GM19463 (cell line): ENCODE data around the gene TMEM117.
"Not testable (repeated sequence)": the region's sequence is repeated elsewhere in the genome, so short reads cannot be mapped to it uniquely, and the experiment has no call there.

Experiments
- ATAC-seq: cut with Tn5 transposase; IDR thresholded peaks from one replicate; pipeline ENCODE4 v1.9.1; 2021; ENCODE audit warnings: mild to moderate bottlenecking, moderate library complexity; ENCODE audit not compliant: unreplicated experiment

Gene TMEM117

DNA sequence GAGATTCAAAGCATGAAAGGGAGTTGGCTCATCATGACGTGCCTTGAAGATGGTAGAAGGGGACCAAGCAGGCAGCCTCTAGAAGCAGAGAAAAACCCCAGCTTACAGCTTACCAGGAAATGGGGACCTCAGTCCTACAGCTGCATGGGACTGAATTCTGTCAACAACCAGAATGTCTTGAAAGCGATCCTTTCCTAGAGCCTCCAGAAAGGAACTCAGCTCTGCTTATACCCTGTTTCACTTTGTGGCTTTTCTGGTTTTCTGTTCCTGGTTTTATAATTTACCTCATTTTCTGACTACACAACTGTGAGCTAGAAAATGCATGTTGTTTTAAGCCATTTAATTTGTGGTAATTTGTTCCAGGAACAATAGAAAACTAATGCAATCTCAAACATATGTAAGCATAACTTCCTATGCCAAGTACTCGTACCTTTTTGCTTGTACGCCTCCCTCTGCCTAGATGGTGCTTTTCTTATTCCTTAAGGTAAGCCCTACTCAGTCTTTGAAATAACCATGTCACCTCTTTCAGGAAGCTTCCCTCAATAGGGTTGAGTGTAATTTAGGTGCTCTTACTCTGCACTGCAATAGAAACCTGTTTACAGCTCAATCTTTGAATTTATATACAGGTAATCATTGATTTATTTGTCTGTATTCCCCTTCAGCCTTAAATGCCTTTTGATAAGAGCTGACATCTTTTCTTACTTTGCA is 348.8 kb downstream of the TMEM117 start:
- peak; percentile 82 for ATAC-seq

DNA sequence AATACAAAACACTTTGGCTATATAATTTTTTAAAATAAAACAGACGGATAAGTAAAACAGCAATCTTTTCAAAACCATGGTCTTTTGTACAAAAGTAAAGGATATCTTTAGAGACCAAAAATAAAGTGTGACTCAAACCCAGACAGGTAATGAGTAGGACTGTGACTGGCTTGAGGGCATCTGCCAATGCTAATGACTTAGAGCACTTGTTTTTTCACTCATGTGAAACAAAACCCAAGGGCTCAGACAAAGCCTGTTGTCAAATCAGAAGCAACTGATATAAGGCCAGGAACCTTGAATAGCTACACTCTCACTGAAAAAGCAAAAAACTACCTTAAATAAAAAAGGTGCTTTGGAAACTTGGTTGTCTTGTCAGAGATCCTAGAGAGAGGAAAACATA is 357.4 kb downstream of the TMEM117 start:
- ATAC-seq, result peak; percentile 99

DNA sequence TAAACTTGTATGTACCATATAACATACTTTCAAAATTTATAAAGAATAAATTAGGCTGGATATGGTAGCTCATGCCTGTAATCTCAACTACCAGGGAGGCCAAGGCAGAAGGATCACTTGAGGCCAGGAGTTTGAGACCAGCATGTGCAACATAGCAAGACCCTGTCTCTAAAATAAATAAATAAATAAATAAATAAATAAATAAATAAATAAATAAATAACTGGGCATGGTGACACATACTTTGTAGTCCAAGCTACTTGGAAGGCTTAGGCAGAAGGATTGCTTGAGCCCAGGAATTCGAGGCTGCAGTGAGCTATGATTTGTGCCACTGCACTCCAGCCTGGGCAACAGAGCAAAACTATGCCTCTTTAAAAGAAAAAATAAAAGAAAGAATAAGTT is 359.8 kb downstream of the TMEM117 start:
- ATAC-seq, result not testable (repeated sequence)

DNA sequence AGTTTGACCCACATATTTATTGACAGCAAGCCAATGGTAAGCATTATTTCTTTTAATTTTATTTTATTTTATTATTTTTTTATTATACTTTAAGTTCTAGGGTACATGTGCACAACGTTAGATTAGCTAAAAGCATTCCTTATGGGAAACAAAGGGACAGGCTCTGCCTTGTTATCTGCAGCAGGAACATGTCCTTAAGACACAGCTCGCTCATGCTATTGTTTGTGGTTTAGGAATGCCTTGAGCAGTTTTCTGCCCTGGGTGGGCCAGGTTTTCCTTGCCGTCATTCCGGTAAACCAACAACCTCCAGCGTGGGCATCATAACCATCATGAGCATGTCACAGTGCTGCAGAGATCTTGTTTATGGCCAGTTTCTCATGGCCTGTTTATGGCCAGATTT is 370.2 kb downstream of the TMEM117 start:
- no peak for ATAC-seq

DNA sequence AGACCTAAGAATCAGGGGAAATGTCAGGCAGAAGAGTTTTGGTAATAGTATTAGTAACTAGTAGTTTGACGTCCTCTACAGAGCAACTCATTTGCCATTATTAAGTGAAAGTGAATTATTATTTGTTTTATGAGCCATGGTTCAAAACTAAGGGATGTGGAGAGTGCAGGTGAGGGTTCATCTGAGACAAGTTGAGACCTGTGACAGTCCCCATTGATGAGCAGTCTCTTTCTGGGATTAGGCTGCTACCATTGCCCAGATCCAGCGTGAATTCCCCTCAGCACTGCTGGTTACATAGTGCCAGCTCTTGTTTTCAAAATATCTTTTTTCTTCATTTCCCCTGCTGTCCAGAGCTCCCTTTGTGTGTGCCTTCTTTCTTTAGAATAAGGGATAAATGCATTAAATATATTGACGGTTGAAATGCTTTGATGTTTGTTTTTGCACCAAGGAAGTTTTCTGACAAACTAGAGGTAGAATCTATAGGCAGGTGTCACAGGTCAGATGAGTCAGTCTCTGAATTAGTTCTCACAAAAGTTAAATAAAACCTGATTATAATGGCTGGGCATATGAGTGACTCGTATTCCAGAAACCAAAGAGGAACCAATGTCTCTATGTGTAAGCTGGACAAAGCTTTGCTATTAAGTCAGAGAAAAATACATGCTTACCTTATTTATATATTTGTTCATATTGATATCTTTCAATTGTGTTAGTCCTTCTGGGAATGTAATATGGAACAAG is 381.4 kb downstream of the TMEM117 start:
- ATAC-seq, result no peak

DNA sequence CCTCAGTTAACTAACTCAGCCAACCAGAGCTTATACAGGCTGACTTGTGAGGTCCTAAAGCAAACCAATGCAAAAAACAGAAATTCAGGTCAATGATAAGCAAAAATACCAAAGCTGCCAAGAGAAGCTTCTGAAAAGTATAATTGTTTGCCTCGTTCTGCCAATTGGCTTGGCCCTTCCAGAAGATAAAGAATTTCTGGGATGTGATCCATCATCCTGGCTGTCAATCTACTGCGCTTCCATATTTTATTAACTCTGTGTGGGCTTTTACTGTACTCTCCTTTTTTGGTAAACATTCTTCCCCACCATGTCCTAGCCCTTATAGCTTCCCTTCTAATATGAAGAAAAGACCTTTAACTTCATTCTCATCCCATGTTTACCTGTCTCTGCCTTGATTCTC is 387.9 kb downstream of the TMEM117 start:
- no peak for ATAC-seq

DNA sequence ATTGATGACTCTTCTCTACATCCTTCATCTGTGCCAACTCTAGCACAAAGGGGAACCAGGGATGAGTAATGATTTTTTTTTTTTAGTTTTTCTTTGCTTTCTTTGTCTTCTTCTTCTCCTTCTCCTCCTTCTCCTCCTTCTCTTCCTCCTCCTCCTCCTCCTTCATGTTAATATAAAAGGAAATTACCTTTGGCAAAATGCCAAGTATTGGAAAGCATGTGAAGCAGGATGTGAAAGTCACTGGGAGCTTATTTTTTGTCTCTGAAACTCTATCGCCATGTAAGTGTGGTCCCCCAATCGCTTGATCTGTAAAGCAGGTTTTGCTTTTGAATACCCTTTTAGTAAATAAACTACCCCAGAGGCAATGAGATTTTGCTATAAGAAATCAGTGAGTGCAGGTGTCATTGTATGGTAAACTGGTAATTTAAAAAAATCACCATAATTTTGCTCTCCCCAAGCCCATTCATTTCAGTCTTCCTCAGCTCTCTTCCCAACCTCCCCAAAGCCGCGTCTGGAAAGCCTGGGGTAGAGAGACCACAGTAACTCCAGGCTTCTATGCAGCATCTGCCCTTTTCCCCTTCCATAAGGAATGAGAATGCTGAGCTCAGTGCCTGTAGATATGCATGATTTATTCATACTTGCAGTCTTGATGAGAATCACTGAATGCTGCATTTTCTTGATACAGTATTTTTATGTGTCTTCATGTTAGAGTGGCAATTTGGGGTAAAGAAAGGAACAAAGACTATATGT is 388.7 kb downstream of the TMEM117 start:
- no peak for ATAC-seq

DNA sequence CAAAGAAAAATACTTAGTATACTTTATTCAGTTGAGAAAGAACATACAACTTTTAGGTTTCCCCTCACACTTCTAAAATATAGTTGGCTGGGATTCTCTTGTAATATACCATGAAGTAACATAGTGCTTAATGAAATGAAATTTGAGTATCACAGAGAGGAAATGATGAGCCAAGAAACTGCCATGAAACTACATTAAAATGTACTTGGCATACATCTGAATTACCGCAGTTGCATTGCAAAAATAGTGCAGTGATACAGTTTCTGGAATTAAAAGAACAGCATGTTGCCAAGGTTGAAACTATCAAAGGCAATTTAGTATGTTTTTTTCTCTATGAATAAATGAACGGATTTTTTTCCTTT is 389.2 kb downstream of the TMEM117 start:
- no peak for ATAC-seq

DNA sequence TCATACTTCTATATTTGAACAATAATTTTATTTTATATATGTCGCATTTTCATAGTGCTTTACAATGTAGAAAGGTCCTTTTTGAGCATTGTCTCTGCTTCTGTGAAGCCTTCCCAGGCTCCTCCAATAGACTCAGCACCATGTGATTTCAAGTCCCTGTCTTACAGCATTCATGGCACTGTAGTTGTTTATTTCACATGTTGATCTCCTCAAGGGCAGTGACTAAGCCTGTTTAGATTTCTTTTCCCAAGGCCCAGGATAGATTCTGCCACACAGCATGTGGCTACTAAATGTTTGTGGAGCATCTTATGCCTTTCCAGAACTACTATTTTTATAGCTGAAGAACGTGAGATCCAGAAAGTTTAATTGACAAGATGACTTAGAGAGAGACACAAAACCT is 391.7 kb downstream of the TMEM117 start:
- ATAC-seq, result no peak

DNA sequence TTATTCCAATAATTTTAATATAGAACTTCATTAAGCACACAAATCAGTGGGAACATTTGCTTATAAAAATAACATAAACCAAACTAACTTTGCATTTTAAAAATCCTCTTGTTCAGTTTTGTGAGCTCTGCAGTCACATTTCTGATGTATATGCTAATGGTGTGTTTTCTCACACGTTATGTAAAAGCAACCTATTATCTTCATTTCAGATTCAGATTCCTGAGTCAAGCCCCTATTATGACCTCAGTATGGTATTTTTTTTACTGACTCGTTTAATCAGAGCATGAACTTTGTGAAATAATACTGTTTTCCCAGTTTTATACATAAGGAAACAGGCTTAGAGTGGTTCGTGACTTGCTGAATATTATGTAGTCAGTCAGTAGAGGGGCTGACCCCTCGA is 394.0 kb downstream of the TMEM117 start:
- no peak for ATAC-seq

DNA sequence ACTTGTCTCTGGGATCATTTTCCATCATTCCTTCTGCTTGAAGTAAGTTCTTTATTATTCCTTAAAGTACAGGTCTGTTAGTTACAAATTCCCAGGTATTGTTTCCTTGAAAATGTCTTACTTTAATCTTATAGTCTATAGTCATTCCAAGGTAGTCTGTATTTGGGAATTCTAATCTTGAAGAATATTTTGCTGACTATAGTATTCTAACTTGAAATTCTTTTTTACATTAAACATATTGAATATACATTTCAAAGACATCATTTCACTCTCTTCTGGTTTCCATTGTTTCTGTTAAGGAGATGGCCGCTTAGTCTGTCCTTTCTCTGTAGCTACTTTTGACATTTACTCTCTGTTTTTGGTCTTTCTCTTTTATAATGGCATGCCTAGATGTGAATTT is 399.8 kb downstream of the TMEM117 start:
- no peak for ATAC-seq

DNA sequence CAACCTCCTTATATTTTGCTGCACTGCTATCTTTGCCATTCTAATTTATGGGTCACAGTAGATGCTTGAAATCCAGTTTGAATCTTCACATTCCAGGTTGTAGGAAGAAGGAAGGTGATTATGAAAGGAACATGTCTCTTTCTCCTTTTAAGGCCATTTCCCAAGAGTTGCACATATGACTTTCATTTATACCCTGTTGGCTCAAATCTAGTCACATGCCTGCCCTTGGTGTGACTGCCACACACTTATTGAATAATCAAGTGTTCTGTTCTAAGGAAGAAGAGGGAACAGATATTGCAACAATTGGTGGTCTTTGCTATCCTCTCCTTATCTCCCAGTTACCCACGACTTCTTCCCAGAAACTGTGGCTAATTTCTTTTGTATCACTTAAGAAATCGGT is 404.3 kb downstream of the TMEM117 start:
- no peak for ATAC-seq

DNA sequence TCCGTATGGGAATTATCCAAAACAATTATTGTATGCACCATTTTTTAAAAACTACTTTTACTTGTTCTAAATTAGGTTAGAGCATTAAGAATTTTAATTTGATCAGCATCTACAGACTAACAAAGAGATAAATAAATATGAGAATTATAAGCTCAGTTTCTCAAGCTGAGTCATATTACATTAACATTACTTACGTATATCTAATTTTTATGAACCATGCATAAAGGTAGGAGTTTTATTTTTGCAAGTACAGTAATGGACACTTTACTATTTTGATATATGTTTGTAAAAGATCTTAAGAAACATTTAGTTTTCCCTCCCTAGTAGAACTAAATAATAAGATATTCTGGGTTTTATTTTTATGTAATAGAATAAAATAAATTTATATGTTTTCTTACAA is 410.1 kb downstream of the TMEM117 start:
- no peak for ATAC-seq

DNA sequence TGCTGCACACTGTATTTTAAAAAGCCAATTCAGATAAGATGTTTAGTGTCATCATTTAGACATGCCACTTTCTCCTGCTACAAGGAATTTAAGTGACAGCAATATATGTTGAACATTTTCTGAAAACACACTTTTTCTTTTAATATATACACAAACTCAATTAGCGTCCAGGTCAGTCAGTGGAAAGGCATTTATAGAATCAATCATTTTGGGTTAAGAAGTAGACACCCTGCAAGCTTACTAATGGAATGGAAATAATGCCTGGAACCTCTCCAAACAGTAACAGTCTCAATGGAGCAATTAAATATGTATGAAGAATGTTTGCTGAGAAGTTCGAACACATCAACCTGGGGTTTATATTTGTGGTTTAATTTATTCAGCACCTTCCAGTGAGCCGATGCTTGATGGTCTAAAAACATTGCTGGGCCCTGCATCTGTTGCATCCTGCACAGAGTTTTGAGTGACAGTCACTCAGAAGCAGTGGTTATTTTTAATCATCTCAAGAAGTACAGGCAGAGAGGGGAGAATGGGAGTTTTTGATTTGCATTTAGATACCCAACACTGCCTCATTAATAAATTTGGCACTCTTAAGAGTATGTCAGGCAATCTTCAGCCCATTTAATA is 410.7 kb downstream of the TMEM117 start:
- no peak for ATAC-seq

DNA sequence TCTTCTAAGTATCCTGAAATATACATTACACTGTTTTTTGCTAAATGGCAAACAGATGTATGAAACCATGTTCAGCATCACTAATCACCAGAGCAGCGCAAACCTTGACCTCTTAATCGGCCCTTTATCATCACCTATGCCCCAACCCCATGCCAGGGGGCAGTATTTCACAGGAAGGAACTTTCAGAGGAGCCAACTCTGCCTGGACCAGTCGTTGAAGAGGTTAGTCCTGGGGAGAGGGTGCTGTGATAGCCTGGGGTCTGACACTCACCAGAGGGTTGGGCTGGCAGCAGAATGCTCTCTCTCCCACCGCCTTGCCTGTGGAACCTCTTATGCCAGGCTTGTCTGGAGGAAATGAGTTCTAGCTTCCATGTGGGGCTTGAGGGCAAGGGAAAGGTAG is 411.7 kb downstream of the TMEM117 start:
- no peak for ATAC-seq

DNA sequence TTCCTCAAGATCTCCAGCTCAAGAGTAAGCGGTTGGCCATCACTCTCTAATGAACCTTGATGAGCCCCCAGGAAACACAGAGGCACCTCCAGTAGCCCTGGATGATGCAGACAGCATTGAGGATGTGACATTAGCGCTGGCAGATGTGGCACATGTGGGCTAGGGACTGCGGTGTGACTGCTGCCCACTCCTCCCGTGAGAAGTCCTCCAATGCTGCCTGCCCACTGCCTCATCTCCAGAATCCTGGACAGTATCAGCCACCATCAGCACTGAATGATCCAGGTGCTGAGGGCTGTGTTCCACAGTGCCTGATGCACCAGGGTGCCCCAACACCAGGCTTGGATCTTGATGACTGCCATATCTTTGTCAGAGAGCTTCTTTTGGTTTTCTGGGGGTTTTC is 412.6 kb downstream of the TMEM117 start:
- no peak for ATAC-seq

DNA sequence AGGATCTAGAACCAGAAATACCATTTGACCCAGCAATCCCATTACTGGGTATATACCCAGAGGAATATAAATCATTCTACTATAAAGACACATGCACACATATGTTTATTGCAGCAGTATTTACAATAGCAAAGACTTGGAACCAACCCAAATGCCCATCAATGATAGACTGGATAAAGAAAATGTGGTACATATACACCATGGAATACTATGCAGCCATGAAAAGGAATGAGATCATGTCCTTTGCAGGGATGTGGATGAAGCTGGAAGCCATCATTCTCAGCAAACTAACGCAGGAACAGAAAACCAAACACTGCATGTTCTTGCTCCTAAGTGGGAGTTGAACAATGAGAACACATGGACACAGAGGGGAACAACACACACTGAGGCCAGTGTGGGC is 414.6 kb downstream of the TMEM117 start:
- not testable (repeated sequence) for ATAC-seq

DNA sequence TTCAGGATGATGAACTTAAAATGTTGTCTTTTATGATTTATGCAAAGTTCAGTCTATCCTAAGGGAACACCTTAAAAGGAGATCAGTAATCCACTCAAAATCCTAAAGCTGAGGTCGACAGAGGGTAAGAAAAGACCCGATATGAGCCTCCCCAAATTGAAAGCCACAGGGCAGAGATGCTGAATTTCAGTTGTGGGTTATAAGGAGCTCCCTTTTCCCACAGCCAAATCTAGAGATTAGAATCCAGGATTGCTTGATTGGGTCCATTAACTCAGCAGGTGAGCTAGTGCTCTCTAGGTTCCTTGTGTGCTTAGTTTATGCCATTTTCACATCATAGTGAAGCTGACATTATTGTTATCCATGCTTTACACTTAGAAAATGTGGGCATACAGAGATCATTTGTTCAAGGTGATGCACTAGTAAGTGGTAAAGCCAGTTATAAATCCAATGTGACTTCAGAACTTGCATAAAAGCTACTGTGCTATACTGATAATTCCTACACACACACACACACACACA is 417.5 kb downstream of the TMEM117 start:
- ATAC-seq, result no peak

DNA sequence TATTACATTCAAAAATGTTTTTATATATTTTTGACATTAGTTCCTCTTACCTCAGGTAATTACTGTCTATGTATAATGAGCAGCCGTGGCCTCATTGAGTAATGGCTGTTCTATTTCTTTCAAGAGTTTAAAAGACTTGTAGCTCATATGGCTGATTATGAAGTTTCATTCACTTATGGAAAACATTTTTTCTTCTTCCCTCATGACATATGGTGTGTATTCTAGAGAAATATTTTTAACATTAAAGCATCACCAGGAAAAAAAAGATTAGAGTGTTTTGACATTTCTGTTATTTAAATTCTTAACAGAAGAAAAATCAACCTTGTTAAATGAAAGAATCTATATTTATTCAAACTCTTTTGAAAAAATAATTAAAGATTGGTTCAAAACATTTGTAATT is 422.4 kb downstream of the TMEM117 start:
- no peak for ATAC-seq

DNA sequence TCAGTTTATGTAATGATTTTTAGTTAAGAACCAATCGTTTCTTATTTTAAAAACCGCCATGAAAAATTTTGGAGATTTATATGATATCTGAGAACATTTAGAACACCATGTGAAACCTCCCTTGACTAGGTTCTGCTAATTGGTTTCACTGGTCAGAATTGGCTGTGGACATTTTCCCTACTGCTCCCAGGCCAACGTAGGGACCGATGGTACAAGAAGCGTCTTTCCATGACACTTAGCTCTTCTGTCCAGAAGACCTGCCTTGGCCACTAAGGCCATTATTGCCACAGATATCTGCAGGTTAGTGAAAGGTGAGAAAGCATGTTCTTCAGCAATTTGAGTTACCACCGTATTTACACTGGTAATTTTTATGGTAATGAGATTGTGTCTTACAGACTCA is 424.0 kb downstream of the TMEM117 start:
- ATAC-seq, result no peak

DNA sequence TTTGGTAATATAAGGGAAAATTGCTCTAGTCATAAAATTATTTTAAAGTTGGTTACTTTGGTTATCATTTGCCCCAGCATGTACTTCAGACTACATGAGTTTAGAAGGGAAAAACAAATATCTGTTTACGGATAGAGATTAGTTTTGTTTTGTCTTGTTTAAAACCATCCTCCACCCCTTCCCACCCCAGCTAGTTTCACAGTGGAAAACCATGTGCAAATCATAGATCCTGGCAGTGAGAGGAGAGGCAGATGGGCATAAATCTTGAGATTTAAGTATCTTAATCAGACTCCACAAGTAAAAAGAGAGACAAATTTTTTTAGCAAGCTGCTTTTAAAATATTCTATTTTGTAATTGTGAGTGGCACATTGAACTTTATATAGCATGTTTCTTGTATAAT is 424.7 kb downstream of the TMEM117 start:
- ATAC-seq, result no peak
